Esophagus muscularis mucosa (tissue), 4 donors: ENCODE measurements around the gene SCAMP1. TPM values are rescaled to one million over a fixed set of nuclear protein-coding genes. Genes with fewer than 3 reads are reported as not detected.

ENCODE experiments used
- DNase-seq: peaks from one replicate; pipeline ENCODE4 v3.0.0-alpha.2; 2017; ENCODE audit errors: extremely low spot score
- H3K27ac ChIP-seq, 4 donors: fragments of 200-600 bp; sonication (generic); replicated peaks in 1 of 4; 1 replicate in 3 of 4; 2 replicates in 1 of 4; pipeline ENCODE4 v1.5.1; 2016 to 2019; ENCODE audit warnings: mild to moderate bottlenecking in 1 of 4
- H3K27me3 ChIP-seq, 4 donors: fragments of 200-600 bp; sonication (generic); one replicate each; pipeline versions ENCODE4 v1.5.1 to v1.6.0; 2016 to 2019
- H3K36me3 ChIP-seq, 4 donors: fragments of 200-600 bp; sonication (generic); one replicate each; pipeline ENCODE4 v1.5.1; 2016 to 2019
- H3K4me1 ChIP-seq, 4 donors: fragments of 200-600 bp; sonication (generic); one replicate each; pipeline ENCODE4 v1.5.1; 2016 to 2019
- H3K4me3 ChIP-seq, 4 donors: fragments of 200-600 bp; sonication (generic); 1 replicate in 2 of 4; 2 replicates in 2 of 4; pipeline ENCODE4 v1.5.1; 2016 to 2019; ENCODE audit warnings: mild to moderate bottlenecking in 4 of 4, moderate library complexity in 1 of 4
- H3K9me3 ChIP-seq, 4 donors: fragments of 200-600 bp; sonication (generic); 1 replicate in 3 of 4; 2 replicates in 1 of 4; pipeline ENCODE4 v1.5.1; 2016 to 2019
- CTCF ChIP-seq, 3 experiments: fragments of 200-600 bp in 2 of 3; fragments of 450-650 bp in 1 of 3; sonication (generic) in 2 of 3; IDR thresholded peaks; one replicate each; pipeline ENCODE4 v1.5.1; 2017 to 2019; ENCODE audit warnings: antibody characterized with exemption in 3 of 3, mild to moderate bottlenecking in 2 of 3, moderate library complexity in 1 of 3
- EP300 ChIP-seq: sonication (generic); formaldehyde crosslinking; IDR thresholded peaks from one replicate; pipeline ENCODE4 v1.6.1; 2017; ENCODE audit warnings: antibody characterized with exemption
- POLR2A ChIP-seq: fragments of 450-650 bp; IDR thresholded peaks from one replicate; pipeline ENCODE4 v1.6.1; 2017; ENCODE audit warnings: antibody characterized with exemption, moderate library complexity, mild to moderate bottlenecking, low read depth
- POLR2AphosphoS5 ChIP-seq, 2 donors: sonication (generic); formaldehyde crosslinking; IDR thresholded peaks; one replicate each; pipeline ENCODE4 v1.6.1; 2017; ENCODE audit warnings: antibody characterized with exemption in 2 of 2
- WGBS: methylation state at CpG from one replicate; pipeline ENCODE4 v1.1.5; 2018; 5-methylcytosine and 5-hydroxymethylcytosine counted together
- intact Hi-C: fragments of 100-400 bp; cut with DNase I; formaldehyde crosslinking; loops from one replicate; pipeline ENCODE4 v1.15.1; 2023
- total RNA-seq, 4 donors: library from RNA; depleted of rRNA; stranded (reverse); fragments of >200 nt; gene quantifications; one replicate each; pipeline versions ENCODE4 v1.1.0 to v1.2.1, GENCODE V29; 2016

The SCAMP1 gene
- total RNA-seq, 4 donors from 2014 or later, result 24.7 to 36.8 (median 30.8) TPM

DNA sequence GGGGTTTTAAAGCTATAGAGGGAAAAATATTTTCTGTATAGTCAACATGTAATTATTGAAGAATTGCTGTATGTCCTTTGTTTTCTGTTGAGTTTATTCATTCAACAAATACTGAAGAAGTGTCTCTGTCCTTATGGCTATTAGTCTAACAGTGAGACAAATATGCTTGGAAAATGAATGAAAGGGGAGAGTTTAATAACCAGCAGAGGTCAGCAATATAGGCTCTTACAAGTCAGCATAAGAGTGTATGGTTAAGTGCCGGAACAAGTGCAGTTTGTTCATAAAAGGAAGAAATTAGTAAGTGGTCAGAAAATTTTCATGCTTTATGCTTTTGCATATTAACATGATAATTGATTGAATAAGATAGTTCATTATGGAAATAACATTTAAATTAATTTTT lies 3.6 kb downstream of the SCAMP1 start:
- Histone ChIP-seq H3K4me3 (no peak overlapping the region), H3K36me3 (no peaks in the 10 kb centered on the region), H3K27ac (no peak overlapping the region), H3K4me1 (peaks cover 12 to 39% (median 30%) of the 10 kb centered on the region in 4 donors), H3K27me3 (no peaks in the 10 kb centered on the region), H3K9me3 (no peaks in the 10 kb centered on the region)
- DNase-seq, result no peak
- TF ChIP-seq EP300 (no peak), CTCF (IDR thresholded peaks at IDR 0.05) (no peak), POLR2A (no peak), POLR2AphosphoS5 (IDR thresholded peaks at IDR 0.05) (no peak)
- intact Hi-C loops, result no loop called here
- 96% methylated on average over 1 of the region's 1 CpG for WGBS

DNA sequence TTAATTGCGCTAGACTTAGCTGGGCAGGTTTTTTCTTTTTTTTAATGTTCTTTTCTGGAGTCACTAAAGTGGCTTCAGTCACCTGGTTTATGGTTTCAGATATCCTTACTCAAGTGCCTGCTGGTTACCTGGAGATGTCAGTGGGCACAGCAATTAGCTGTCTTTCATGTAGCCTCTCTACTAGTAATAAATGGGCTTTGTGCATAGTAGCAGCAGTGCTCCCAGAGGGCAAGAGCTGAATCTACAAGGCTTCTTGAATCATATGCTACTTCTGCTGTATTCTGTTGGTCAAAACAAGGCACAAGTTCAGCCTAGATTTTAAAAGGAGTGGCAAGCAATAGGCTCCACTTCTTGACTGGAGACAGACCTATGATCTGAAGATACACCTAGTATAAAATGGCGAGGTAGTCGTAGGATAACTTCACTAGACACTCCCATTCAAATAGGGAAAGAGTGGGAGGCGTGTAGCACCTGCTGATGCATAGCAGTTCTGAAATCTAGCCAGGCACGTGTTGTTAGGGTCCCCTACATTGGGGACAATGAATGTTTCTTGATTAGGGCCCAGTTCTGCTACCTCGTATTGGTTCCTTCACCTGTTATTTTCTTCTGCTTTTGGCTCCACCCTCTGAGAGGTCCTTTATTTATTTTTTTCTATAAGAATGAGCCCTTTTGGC lies 7.0 kb downstream of the SCAMP1 start:
- Histone ChIP-seq H3K27ac (no peak overlapping the region), H3K36me3 (no peaks in the 10 kb centered on the region), H3K9me3 (no peaks in the 10 kb centered on the region), H3K27me3 (no peaks in the 10 kb centered on the region), H3K4me1 (peaks cover 0 to 37% (median 11%) of the 10 kb centered on the region in 4 donors), H3K4me3 (no peak overlapping the region)
- DNase-seq, result no peak
- TF ChIP-seq POLR2AphosphoS5 (IDR thresholded peaks at IDR 0.05), result no peak
- intact Hi-C loops, result no loop called here
- WGBS, result 88% methylated on average over 6 of the region's 6 CpGs

- intact Hi-C loops, result no loop called here
- Histone ChIP-seq H3K36me3 (no peaks in the 10 kb centered on the region), H3K27me3 (no peaks in the 10 kb centered on the region), H3K4me1 (peaks cover 3 to 42% (median 16%) of the 10 kb centered on the region in 4 donors), H3K9me3 (no peaks in the 10 kb centered on the region), H3K4me3 (no peak overlapping the region), H3K27ac (no peak overlapping the region)
- DNase-seq, result no peak
- TF ChIP-seq POLR2A (no peak), EP300 (no peak)
- WGBS, result 96% methylated on average over 2 of the region's 2 CpGs
Observed at GRCh38 chr5:78369680-78370079, 9.3 kb downstream of the SCAMP1 start.

- Histone ChIP-seq H3K36me3 (no peaks in the 10 kb centered on the region), H3K4me3 (no peak overlapping the region), H3K27me3 (no peaks in the 10 kb centered on the region), H3K4me1 (peaks cover 16 to 46% (median 29%) of the 10 kb centered on the region in 4 donors), H3K9me3 (no peaks in the 10 kb centered on the region), H3K27ac (no peak overlapping the region)
- intact Hi-C loops, result no loop called here
- DNase-seq, result no peak
- TF ChIP-seq EP300, result no peak
- no peak for TF ChIP-seq POLR2A
- no peak for TF ChIP-seq CTCF (IDR thresholded peaks at IDR 0.05)
- TF ChIP-seq POLR2AphosphoS5 (IDR thresholded peaks at IDR 0.05), result no peak
- 84% methylated on average over 1 of the region's 1 CpG for WGBS
Observed at GRCh38 chr5:78373231-78373630, 12.8 kb downstream of the SCAMP1 start.

DNA sequence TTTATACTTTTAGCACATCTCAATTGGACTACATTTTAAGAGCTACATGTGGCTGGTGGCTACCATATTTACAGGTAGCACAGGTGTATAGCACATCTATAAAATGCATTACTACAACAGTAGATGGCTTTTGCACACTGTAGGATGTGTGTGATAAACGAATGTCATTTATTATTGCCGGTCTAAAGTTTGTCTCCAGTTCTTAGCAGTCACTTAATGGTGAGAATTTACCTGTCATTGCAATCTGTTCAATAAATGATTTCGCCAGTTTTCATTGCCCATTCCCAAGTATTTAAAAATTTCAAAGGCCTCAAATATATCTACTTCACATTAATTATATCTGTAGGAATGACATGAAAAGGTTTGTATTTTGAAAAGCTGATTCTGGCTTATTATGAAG lies 15.9 kb downstream of the SCAMP1 start:
- TF ChIP-seq CTCF (IDR thresholded peaks at IDR 0.05), result no peak
- no peak for TF ChIP-seq EP300
- TF ChIP-seq POLR2AphosphoS5 (IDR thresholded peaks at IDR 0.05), result no peak
- TF ChIP-seq POLR2A, result no peak
- Histone ChIP-seq H3K36me3 (no peaks in the 10 kb centered on the region), H3K9me3 (no peaks in the 10 kb centered on the region), H3K4me1 (peaks cover 16 to 32% (median 24%) of the 10 kb centered on the region in 4 donors), H3K27me3 (no peaks in the 10 kb centered on the region), H3K4me3 (no peak overlapping the region), H3K27ac (peak overlapping the region in 1 of 4 donors; percentile 61)
- intact Hi-C loops, result no loop called here
- DNase-seq, result no peak
- 93% methylated on average over 3 of the region's 3 CpGs for WGBS
